ENCODE results near the gene VTCN1.
"Not testable (repeated sequence)": the region's sequence is repeated elsewhere in the genome, so short reads cannot be mapped to it uniquely, and the experiment has no call there.

GRCh38 chr1:117101858-117102257 is 108.9 kb downstream of the VTCN1 start:
- TF ChIP-seq POLR2A (IDR thresholded peaks at IDR 0.05; ENCODE audit: low read length); GATA1 (IDR thresholded peaks at IDR 0.05; ENCODE audit: low read depth, low read length): not testable (repeated sequence)

All from erythroblast (primary cell).